Forelimb muscle (tissue), 1 donor: Measurements from ENCODE around the gene TRAPPC4. TPM values are rescaled to one million over a fixed set of nuclear protein-coding genes. Genes with fewer than 3 reads are reported as not detected.
A peak's percentile ranks its signal among the peaks of the same experiment; 100 is the strongest.

Experiments
- DNase-seq: peaks from one replicate; pipeline ENCODE4 v3.0.0-alpha.2; 2013; ENCODE audit warnings: low read depth
- polyA plus RNA-seq: library from polyadenylated mRNA; unstranded; fragments of 120-200 nt; gene quantifications from one replicate; pipeline ENCODE4 v1.2.1, GENCODE V29; 2013; ENCODE audit not compliant: insufficient read length

TRAPPC4 gene
- polyA plus RNA-seq, 1 donor: 41.5 TPM

DNA sequence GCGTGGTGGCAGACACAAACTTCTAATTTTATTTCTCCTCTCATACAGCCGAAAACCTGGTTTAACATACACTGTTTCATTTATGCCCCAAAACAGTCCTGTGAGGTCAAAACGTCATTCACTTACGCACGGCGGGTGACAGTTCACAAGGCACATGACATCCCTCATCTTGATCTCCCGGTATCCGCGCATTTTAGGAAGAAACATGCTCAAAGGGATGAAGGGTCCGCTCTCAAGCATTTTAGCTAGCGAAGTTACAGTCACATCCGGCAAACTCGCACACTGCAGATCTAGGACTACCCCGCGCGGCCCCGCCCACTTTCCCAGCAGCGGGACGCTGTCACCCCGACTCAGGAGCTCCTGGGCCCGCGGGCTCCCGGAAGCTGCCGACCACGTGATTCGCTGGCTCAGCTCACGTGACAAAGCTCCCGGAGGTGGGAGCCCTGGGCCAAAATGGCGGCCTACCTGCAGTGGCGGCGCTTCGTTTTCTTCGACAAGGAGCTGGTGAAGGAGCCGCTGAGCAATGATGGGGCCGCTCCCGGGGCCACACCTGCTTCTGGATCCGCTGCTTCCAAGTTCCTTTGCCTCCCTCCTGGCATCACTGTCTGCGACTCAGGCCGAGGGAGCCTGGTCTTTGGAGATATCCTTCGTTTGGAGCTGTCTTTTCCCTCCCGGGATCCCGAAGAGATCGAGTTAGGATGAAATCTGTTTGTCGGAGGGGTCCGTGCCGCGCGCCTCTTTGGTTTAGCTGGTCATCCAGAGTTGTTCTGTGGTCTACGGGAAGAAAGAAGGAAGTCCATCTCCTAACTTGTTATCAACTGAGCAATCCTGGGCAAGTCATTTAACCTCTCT, 49.0 kb downstream of the TRAPPC4 start, which contains the start of gene VPS11:
VPS11 (plus strand) TSS at position 448 of the 852 bp plus-strand sequence; CDS start at position 454, 6 bp downstream.
- peak; percentile 84 for DNase-seq

Other genes with a start within 250 kb of the TRAPPC4 start
- gene DDX6, start 227.6 kb upstream of the TRAPPC4 start, polyA plus RNA-seq: 66.9 TPM
- not detected for gene CXCR5, start 134.9 kb upstream of the TRAPPC4 start, polyA plus RNA-seq
- gene BCL9L, start 92.8 kb upstream of the TRAPPC4 start, polyA plus RNA-seq: 74.4 TPM
- gene UPK2, start 62.5 kb upstream of the TRAPPC4 start, polyA plus RNA-seq: 1.3 TPM
- 0.11 TPM for gene FOXR1, start 47.0 kb upstream of the TRAPPC4 start, polyA plus RNA-seq
- gene CENATAC, start 20.6 kb upstream of the TRAPPC4 start, polyA plus RNA-seq: 18.5 TPM
- 1,746 TPM for gene RPS25, start 423 bp upstream of the TRAPPC4 start, polyA plus RNA-seq
- gene SLC37A4, start 12.1 kb downstream of the TRAPPC4 start, polyA plus RNA-seq: 11.7 TPM
- gene HYOU1, start 38.4 kb downstream of the TRAPPC4 start, polyA plus RNA-seq: 31.3 TPM
- 24.6 TPM for gene VPS11, start 49.1 kb downstream of the TRAPPC4 start, polyA plus RNA-seq
- gene HMBS, start 66.1 kb downstream of the TRAPPC4 start, polyA plus RNA-seq: 22.3 TPM
- gene DPAGT1, start 83.1 kb downstream of the TRAPPC4 start, polyA plus RNA-seq: 26.3 TPM
- 6.5 TPM for gene C2CD2L, start 88.6 kb downstream of the TRAPPC4 start, polyA plus RNA-seq
- gene HINFP, start 102.8 kb downstream of the TRAPPC4 start, polyA plus RNA-seq: 20.2 TPM
- 0.14 TPM for gene ABCG4, start 130.3 kb downstream of the TRAPPC4 start, polyA plus RNA-seq
- gene NLRX1, start 150.0 kb downstream of the TRAPPC4 start, polyA plus RNA-seq: 11.6 TPM
- 0.19 TPM for gene NHERF4, start 166.7 kb downstream of the TRAPPC4 start, polyA plus RNA-seq
- gene CBL, start 187.6 kb downstream of the TRAPPC4 start, polyA plus RNA-seq: 11.4 TPM